ENCODE results near the gene CTBP1. TPM values are rescaled to one million over a fixed set of nuclear protein-coding genes. Genes with fewer than 3 reads are reported as not detected.
A peak's percentile ranks its signal among the peaks of the same experiment; 100 is the strongest.

CTBP1 gene
- total RNA-seq, 1 donor = 246 TPM

- DNase-seq (ENCODE audit: insufficient read length, low spot score, missing footprints) = peak; percentile 85
- Histone ChIP-seq H3K79me2 (ENCODE audit: insufficient read depth, low read length) (peaks cover 70% of the 10 kb centered on the region), H4K20me1 (ENCODE audit: insufficient read depth, low read length) (peaks cover 50% of the 10 kb centered on the region), H3K4me1 (ENCODE audit: insufficient read depth, low read length) (peaks cover 32% of the 10 kb centered on the region), H3K4me3 (ENCODE audit: insufficient read depth, low read length) (no peak overlapping the region), H3K27ac (ENCODE audit: low read depth, low read length) (peak overlapping the region; percentile 8), H2AFZ (ENCODE audit: low read length) (no peak overlapping the region), H3K36me3 (ENCODE audit: insufficient read depth, low read length) (peaks cover 9% of the 10 kb centered on the region), H3K4me2 (ENCODE audit: insufficient read depth, low read length) (no peak overlapping the region), H3K9me3 (ENCODE audit: low read depth, low read length) (no peaks in the 10 kb centered on the region), H3K27me3 (ENCODE audit: insufficient read depth, low read length) (no peaks in the 10 kb centered on the region)
- TF ChIP-seq, protein P1, sequence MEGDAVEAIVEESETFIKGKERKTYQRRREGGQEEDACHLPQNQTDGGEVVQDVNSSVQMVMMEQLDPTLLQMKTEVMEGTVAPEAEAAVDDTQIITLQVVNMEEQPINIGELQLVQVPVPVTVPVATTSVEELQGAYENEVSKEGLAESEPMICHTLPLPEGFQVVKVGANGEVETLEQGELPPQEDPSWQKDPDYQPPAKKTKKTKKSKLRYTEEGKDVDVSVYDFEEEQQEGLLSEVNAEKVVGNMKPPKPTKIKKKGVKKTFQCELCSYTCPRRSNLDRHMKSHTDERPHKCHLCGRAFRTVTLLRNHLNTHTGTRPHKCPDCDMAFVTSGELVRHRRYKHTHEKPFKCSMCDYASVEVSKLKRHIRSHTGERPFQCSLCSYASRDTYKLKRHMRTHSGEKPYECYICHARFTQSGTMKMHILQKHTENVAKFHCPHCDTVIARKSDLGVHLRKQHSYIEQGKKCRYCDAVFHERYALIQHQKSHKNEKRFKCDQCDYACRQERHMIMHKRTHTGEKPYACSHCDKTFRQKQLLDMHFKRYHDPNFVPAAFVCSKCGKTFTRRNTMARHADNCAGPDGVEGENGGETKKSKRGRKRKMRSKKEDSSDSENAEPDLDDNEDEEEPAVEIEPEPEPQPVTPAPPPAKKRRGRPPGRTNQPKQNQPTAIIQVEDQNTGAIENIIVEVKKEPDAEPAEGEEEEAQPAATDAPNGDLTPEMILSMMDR (IDR thresholded peaks at IDR 0.05; ENCODE audit: extremely low read depth, low read depth, low read length) = no peak
Observed at GRCh38 chr4:1291996-1292702, 43.2 kb upstream of the CTBP1 start.

DNA sequence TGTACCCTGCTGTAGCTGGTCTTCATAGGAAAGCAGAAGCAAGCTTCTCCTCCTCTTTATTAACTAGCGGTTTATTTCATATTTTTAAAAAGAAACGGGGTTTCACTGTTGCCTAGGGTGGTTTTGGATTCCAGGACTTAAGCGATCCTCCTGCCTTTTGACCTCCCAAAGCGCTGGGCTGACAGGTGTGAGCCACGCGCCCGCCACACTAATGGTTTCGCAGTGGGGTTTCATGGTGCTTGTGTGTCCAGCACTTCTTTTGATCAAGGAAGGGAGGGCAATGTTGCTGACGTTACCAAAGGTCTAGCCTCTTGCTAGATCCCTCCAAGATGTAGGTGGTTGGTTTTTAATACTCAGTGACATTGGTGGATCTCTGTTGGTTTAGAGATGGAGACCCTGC is 42.2 kb upstream of the CTBP1 start:
- H3K4me3 ChIP-seq (ENCODE audit: insufficient read depth, low read length) = peak overlapping the region; percentile 83
- H3K36me3 ChIP-seq (ENCODE audit: insufficient read depth, low read length) = peaks cover 7% of the 10 kb centered on the region
- peak overlapping the region; percentile 95 for H3K4me2 ChIP-seq (ENCODE audit: insufficient read depth, low read length)
- DNase-seq (ENCODE audit: insufficient read length, low spot score, missing footprints) = no peak
- H3K4me1 ChIP-seq (ENCODE audit: insufficient read depth, low read length) = peaks cover 32% of the 10 kb centered on the region
- H3K27ac ChIP-seq (ENCODE audit: low read depth, low read length) = peak overlapping the region; percentile 73
- no peak overlapping the region for H2AFZ ChIP-seq (ENCODE audit: low read length)
- peaks cover 60% of the 10 kb centered on the region for H3K79me2 ChIP-seq (ENCODE audit: insufficient read depth, low read length)
- TF ChIP-seq, protein P1 (IDR thresholded peaks at IDR 0.05; ENCODE audit: extremely low read depth, low read depth, low read length) = no peak
- no peaks in the 10 kb centered on the region for H3K27me3 ChIP-seq (ENCODE audit: insufficient read depth, low read length)
- H3K9me3 ChIP-seq (ENCODE audit: low read depth, low read length) = no peaks in the 10 kb centered on the region
- H4K20me1 ChIP-seq (ENCODE audit: insufficient read depth, low read length) = peaks cover 40% of the 10 kb centered on the region

DNA sequence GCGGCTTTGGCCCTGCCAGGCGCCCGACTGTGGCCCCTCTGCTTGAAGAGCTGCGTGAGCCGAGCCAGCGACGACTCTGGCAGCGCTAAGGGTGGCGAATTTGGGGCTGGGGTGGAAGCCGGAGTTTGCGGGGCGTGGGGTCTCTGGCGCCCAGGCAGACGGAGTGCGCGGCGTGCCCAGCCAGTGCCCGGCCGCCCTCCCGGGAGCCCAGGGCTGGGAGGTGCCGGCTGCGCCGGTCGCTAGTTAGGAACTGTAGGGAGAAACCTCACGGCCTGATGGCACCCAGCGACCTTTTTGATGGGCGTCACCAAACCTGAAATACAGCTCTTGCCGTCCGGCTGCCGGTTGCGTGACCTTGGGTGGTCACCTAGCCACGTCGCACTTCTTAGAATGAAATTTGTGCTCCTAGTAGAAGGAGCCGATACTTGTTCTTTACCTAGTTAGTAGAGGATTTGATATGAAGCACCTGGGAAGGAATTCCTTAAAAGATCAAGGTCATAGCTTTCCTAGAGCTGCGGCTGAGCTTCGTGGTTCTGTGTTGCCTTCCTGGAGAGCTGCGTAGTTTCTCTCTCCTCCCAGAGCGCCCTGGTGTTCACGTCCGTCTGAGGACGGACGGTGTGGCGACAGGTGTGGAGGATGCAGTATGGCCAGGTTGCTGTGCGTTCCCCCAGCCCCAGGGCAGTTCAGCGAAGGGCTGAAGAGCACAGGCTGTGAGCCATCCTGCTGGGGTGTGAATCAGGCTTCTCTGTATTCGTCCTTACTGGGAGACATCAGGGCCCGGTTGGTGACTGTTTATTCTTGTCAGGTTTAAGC is 41.4 kb upstream of the CTBP1 start:
- TF ChIP-seq, protein P1 (IDR thresholded peaks at IDR 0.05; ENCODE audit: extremely low read depth, low read depth, low read length) = no peak
- Histone ChIP-seq H3K79me2 (ENCODE audit: insufficient read depth, low read length) (peaks cover 55% of the 10 kb centered on the region), H4K20me1 (ENCODE audit: insufficient read depth, low read length) (peaks cover 40% of the 10 kb centered on the region), H3K4me2 (ENCODE audit: insufficient read depth, low read length) (peak overlapping the region; percentile 95), H3K4me3 (ENCODE audit: insufficient read depth, low read length) (peak overlapping the region; percentile 83), H3K9me3 (ENCODE audit: low read depth, low read length) (no peaks in the 10 kb centered on the region), H3K27me3 (ENCODE audit: insufficient read depth, low read length) (no peaks in the 10 kb centered on the region), H3K4me1 (ENCODE audit: insufficient read depth, low read length) (peaks cover 32% of the 10 kb centered on the region), H3K36me3 (ENCODE audit: insufficient read depth, low read length) (peaks cover 7% of the 10 kb centered on the region), H3K27ac (ENCODE audit: low read depth, low read length) (peak overlapping the region; percentile 73), H2AFZ (ENCODE audit: low read length) (peak overlapping the region; percentile 57)
- peak; percentile 64 for DNase-seq (ENCODE audit: insufficient read length, low spot score, missing footprints)
